Stimulated activated CD4-positive, alpha-beta T cell treated with anti-CD3 and anti-CD28 coated beads, Interleukin-4, amount 100 ng/mL, for 48 hours (primary cell): Measurements from ENCODE around the gene CLASRP.
"Not testable (repeated sequence)": the region's sequence is repeated elsewhere in the genome, so short reads cannot be mapped to it uniquely, and the experiment has no call there.

ENCODE experiments used
- DNase-seq, 2 donors: peaks; one replicate each; pipeline ENCODE4 v3.0.0-alpha.2; 2020; ENCODE audit warnings: low read depth in 2 of 2

The CLASRP gene

GRCh38 chr19:45038931-45039893 is at the start of gene CLASRP:
Gene CLASRP (plus strand): TSS chr19:45039045. CDS start chr19:45040213, 1,168 bp downstream.
- peak; percentile 88 for DNase-seq

DNA sequence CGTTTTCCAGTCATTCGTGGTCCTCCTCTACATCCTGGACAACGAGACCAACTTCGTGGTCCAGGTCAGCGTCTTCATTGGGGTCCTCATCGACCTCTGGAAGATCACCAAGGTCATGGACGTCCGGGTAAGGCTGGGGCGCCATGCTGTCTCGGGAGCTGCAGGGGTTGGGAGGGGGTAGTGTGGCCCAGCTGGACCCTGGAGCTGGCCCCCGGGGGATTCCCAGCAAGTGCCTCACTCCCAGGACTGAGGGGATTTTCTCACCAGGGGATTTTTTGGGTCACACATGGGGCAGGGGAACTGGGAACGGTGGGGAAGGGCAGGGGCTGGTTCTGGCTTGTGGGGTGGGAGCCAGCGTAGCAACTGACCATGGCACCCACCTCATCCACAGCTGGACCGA is 48.4 kb upstream of the CLASRP start:
- DNase-seq, result no peak

DNA sequence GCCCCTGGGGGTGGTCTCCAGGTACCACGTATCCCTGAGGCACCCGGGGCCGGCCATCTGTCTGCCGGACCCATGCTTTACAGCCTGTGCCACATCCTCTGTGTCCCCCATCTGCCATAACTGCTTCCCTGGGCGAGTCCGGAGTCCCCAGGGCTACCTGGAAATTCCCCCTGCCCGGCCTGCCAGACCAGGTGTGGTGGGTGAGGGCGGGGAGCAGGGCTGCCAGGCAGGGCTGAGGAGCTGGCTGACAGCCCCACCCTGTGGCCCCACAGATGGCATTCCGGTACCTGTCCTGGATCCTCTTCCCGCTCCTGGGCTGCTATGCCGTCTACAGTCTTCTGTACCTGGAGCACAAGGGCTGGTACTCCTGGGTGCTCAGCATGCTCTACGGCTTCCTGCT is 47.9 kb upstream of the CLASRP start:
- no peak for DNase-seq

DNA sequence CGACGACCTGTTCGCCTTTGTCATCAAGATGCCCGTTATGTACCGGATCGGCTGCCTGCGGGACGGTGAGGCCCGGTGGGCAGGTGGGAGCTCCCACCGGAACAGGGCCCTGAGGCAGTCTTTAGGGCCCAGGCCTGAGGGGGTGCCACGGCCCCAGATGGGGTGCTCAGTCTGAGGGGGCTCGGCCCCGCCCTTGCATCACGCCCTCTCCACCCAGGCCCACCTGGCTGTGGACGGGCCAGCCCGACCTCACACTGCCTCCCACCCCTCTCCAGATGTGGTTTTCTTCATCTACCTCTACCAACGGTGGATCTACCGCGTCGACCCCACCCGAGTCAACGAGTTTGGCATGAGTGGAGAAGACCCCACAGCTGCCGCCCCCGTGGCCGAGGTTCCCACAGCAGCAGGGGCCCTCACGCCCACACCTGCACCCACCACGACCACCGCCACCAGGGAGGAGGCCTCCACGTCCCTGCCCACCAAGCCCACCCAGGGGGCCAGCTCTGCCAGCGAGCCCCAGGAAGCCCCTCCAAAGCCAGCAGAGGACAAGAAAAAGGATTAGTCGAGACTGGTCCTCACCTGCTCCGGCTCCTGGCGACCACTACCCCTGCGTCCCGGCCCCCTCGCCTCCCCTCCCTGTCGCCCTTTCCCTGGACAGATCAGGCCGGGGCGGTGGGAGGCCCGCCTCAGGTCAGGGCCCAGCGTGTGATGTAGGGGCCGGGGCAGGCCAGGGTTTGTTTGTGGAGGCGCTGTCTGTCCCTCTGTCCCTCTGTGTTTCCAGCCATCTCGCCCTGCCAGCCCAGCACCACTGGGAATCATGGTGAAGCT is 46.3 kb upstream of the CLASRP start:
- no peak for DNase-seq

DNA sequence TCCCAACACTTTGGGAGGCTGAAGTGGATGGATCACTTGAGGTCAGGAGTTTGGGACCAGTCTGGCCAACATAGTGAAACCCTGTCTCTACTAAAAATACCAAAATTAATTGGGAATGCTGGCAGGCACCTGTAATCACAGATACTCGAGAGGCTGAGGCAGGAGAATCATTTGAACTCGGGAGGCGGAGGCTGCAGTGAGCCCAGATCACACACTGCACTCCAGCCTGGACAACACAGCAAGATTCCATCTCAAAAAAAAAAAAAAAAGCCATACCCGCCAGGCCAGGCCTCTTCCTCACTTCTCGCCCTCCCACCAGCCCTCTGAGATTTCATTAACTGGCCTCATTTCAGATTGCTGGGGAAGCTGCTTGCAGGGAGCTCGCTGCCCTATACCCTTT is 45.3 kb upstream of the CLASRP start:
- DNase-seq, result no peak

GRCh38 chr19:44993926-44994537 is 44.8 kb upstream of the CLASRP start:
- DNase-seq, result no peak

GRCh38 chr19:44998025-44998424 is 40.8 kb upstream of the CLASRP start:
- DNase-seq, result no peak

DNA sequence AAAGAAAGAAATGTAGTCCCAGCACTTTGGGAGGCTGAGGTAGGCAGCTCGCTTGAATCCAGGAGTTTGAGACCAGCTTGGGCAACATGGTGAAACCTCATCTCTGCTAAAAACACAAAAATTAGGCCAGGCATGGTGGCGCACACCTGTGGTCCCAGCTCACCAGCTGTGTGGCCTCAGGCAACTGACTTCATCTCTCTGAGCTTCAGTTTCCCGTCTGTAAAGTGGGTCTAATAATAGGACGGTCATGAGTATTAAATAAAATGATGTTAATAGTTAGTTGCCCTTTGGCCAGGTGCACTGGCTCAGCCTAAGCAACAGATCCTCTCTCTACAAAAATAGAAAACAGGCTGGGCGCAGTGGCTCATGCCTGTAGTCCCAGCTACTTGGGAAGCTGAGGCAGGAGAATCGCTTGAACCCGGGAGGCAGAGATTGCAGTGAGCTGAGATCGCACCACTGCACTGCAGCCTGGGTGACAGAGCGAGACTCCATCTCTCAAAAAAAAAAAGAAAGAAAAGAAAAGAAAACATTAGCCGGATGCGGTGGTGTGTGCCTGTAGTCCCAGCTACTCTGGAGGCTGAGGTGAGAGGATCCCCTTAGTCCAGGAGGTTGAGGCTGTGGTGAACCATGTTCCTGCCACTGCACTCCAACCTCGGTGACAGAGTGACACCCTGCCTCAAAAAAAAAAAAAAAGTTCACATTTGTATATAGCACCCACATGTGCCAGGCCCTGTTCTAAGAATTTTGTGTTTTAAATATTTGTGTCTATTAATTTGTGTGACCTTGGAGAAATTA is 39.5 kb upstream of the CLASRP start:
- not testable (repeated sequence) for DNase-seq

DNA sequence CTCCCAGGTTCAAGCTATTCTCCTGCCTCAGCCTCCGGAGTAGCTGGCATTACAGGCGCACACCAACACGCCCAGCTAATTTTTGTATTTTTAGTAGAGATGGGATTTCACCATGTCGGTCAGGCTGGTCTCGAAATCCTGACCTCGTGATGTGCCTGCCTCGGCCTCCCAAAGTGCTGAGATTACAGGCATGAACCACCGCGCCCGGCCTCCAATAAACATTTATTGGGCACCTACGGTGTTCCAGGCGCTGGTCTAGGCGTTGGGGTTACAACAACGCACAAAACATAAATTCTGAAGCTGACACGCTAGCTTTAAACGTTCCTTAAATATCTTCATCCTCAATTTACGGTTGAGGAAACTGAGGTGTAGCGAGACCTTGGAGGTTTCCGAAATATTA is 38.2 kb upstream of the CLASRP start:
- DNase-seq, result not testable (repeated sequence)

- DNase-seq, result peak; percentile 93 to 98
Observed at GRCh38 chr19:45001087-45001739, 37.6 kb upstream of the CLASRP start, which contains the start of gene RELB. Gene RELB (plus strand): TSS chr19:45001464. CDS start chr19:45001580, 116 bp downstream.

GRCh38 chr19:45003485-45003884 is 35.4 kb upstream of the CLASRP start:
- DNase-seq, result no peak

DNA sequence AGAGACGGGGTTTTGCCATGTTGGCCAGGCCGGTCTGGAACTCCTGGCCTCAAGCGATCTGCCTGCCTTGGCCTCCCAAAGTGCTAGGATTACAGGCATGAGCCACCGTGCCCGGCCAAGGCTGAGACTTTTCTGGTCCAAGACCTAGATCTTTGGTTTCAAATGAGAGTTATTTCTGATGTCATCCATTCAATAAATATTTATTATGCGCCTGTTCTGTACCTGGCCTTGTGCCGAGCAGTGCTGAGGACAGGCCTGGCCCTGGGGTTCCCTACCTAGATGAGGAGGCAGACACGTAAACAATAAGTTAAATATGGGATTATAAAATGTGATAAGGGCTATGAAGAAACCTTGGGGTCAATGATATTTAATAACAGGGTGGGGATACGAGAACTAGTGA is 33.1 kb upstream of the CLASRP start:
- DNase-seq, result no peak

DNA sequence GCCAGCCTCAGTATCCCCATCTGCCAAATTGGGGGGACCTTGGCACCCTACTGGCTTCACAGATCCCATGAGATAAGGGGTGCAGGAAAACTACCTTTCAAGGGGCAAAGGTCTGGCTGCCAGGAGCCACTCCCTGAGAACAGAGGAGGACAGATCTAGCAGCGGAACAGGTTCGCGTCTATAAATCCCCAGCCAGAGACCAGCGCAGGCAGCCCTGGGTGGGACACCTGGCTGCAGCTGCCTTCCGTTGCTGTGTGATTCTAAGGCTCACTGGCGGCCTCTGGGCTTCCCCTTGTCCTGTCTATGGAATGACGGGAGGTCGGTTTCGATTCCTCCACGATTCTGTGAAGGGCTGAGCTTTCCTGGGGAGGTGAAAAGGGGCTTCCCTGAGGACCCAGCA is 30.3 kb upstream of the CLASRP start:
- no peak for DNase-seq

DNA sequence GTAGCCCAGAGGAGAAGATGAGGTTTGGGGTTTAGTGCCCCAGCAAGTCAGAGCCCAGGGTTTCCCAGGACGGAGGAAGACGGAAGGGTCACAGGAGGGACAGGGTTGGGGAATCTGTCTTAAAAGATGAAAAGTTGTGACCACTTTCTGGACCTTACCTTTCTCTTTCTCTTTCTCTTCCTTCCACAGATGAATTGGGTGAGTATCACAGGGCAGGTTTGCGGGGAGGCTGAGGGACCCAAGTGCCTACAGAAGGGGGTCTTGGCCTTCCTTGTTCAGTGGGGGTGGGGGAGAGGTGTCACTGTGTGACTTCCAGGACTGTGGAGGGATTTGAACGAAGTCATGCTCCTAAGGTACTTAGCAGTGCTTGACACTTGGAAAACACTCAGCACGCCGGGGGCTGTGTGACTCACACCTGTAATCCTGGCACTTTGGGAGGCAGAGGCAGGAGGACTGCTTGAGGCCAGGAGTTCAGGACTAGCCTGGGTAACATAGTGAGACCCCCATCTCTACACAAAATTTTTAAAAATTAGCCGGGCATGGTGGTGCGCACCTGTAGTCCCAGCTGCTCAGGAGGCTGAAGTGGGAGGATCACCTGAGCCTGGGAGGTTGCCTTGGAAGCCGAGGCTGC is 29.1 kb upstream of the CLASRP start:
- no peak for DNase-seq

DNA sequence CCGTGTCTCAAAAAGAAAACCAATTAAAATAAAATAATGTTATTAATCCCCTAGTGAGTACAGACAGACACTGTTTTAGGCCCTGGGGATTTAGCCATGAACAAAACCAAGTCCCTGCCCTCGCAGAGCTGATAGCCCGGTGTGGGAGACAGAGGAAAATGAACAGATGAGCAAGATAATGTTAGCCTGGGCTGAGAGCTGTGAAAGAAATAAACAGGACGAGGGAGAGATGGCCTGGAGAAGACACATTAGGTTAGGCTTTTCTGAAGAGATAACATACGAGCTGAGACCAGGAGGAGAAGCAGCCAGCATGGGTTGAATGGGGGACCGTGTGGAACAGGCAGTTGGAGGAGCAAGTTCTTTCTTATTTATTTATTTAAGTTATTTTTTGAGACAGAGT is 28.5 kb upstream of the CLASRP start:
- no peak for DNase-seq

DNA sequence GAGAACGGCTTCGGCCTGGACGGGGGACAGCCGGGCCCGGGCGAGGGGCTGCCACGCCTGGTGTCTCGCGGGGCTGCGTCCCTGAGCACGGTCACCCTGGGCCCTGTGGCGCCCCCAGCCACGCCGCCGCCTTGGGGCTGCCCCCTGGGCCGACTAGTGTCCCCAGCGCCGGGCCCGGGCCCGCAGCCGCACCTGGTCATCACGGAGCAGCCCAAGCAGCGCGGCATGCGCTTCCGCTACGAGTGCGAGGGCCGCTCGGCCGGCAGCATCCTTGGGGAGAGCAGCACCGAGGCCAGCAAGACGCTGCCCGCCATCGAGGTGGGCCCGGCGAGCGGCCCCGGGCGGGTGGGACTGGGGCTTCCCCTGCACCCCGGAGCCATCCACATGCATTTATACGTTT is 26.9 kb upstream of the CLASRP start:
- no peak for DNase-seq

- DNase-seq, result peak; percentile 57 to 67
Observed at GRCh38 chr19:45016388-45017314, 22.2 kb upstream of the CLASRP start.

DNA sequence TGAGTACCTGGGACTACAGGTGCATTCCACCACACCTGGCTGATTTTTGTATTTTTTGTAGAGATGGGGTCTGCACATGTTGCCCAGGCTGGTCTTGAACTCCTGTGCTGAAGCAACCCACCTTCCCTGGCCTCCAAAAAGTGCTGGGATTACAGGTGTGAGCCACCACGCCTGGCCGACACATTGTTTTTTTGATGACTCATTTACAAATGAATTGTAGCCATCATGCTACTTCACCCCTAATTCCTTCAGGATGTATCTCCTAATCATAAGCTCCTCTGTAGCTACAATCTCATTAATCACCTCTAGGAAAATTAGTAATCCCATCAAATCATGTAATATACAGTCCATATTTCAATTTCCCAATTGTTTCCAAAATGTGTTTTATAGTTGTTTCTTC is 19.7 kb upstream of the CLASRP start:
- no peak for DNase-seq

GRCh38 chr19:45020071-45020470 is 18.8 kb upstream of the CLASRP start:
- no peak for DNase-seq
